AG09319 (cell line): Measurements from ENCODE around the gene TDRD12.
"Not testable (repeated sequence)": the region's sequence is repeated elsewhere in the genome, so short reads cannot be mapped to it uniquely, and the experiment has no call there.

Source experiments
- DNase-seq: peaks from one replicate; pipeline ENCODE4 v3.0.0-alpha.2; 2010; ENCODE audit warnings: low read depth; ENCODE audit errors: extremely low read depth
- TF ChIP-seq, protein P1 (sequence below): IDR thresholded peaks from 2 replicates; pipeline ENCODE4 v1.5.1; 2011; ENCODE audit warnings: low read depth, mild to moderate bottlenecking, inconsistent platforms, low read length, moderate library complexity

TDRD12 gene

DNA sequence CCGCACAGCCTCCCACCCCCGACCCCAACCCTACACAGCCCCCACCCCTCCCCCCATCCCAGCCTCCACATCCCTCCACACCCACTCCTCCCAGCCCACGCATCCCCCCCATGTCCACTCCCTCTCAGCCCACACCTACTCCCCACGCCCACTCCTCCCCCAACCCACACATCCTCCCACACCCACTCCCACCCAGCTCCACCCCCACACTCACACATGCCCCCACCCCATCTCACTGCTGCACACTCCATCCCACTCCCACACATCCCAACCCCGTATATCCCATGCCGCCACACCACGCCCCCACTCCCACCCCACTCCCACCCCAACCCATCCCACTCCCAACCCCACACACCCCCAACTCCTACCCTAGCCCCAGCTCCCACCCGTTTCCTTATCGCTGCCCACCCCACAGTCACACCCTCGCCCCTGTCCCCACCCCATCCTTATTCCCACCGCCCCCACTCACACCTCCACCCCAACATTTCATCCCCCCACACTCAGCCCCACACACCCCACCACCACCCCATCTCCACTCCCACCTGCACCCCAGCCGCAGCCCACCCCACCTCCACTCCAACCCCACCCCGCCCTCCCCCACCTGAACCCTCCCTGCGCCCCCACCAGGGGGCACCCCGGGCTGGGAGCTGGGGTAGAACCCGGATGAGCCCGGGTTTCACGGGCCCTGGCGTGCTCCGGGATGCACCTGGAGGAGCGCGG is 809 bp downstream of the TDRD12 start:
- TF ChIP-seq, protein P1, sequence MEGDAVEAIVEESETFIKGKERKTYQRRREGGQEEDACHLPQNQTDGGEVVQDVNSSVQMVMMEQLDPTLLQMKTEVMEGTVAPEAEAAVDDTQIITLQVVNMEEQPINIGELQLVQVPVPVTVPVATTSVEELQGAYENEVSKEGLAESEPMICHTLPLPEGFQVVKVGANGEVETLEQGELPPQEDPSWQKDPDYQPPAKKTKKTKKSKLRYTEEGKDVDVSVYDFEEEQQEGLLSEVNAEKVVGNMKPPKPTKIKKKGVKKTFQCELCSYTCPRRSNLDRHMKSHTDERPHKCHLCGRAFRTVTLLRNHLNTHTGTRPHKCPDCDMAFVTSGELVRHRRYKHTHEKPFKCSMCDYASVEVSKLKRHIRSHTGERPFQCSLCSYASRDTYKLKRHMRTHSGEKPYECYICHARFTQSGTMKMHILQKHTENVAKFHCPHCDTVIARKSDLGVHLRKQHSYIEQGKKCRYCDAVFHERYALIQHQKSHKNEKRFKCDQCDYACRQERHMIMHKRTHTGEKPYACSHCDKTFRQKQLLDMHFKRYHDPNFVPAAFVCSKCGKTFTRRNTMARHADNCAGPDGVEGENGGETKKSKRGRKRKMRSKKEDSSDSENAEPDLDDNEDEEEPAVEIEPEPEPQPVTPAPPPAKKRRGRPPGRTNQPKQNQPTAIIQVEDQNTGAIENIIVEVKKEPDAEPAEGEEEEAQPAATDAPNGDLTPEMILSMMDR: no peak
- no peak for DNase-seq

DNA sequence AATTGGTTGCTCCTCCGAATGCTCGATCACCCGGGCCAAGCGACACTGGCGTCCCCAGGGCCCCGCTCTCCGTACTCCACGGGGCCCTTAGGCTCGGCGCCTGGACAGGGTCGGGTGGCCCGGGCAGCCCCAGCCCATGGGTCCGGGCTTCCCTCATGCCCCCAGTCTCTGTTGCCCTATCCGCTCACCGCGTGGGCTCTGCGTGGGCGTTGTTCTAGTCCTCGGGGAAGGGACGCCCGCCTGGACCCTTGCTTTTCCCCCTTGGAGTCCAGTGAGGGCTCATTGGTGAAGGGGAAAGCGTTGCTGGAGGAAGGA is 1.3 kb downstream of the TDRD12 start:
- DNase-seq: no peak
- TF ChIP-seq, protein P1: no peak

DNA sequence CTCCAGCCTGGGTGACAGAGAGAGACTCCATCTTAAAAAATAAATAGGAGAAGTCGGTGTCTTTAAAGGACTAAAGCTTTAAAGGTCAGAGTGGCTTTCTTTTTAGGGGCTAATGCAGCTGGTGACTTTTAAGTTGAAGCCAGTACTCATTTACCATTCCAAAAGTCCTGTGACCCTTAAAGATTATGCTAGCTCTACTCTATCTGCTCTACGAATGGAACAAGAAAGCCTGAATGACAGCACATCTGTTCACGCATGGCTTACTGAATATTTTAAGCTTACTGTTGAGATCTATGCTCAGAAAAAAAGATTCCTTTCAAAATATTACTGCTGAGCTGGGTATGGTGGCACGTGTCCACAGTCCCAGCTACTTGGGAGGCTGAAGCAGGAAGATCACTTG is 16.4 kb downstream of the TDRD12 start:
- DNase-seq: no peak
- TF ChIP-seq, protein P1: no peak

DNA sequence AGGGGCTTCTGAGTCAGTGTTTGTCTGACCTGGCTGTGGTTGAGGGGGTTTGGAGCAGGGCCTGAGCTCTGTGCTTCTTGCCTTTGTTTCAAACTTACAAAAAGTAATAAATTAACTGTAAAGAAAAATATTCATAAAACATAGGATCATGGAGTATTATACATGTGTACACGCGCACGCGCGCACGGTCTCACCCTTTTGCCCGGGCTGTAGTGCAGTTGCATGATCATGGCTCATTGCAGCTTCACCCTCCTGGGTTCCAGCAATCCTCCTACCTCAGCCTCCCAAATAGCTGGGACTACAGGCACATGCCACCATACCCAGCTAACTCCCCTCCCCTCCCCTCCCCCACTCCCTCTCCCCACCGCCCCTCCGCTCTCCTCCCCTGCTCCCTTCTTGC is 23.5 kb downstream of the TDRD12 start:
- TF ChIP-seq, protein P1: no peak
- DNase-seq: no peak

DNA sequence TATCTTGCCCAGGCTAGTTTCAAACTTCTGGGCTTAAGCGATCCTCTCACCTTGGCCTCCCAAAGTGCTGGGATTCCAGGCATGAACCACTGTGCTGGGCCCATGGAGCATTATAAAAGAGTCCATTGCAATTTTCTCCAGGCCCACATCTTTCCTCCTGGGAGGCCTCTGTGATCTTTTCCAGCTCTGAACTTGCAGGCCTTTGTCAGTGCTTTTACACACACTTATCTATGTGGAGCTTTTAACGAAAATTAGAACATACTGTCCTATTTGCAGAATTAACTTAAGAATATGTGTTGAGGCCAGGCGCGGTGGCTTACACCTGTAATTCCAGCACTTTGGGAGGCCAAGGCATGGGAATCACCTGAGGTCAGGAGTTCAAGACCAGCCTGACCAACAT is 23.9 kb downstream of the TDRD12 start:
- TF ChIP-seq, protein P1: no peak

DNA sequence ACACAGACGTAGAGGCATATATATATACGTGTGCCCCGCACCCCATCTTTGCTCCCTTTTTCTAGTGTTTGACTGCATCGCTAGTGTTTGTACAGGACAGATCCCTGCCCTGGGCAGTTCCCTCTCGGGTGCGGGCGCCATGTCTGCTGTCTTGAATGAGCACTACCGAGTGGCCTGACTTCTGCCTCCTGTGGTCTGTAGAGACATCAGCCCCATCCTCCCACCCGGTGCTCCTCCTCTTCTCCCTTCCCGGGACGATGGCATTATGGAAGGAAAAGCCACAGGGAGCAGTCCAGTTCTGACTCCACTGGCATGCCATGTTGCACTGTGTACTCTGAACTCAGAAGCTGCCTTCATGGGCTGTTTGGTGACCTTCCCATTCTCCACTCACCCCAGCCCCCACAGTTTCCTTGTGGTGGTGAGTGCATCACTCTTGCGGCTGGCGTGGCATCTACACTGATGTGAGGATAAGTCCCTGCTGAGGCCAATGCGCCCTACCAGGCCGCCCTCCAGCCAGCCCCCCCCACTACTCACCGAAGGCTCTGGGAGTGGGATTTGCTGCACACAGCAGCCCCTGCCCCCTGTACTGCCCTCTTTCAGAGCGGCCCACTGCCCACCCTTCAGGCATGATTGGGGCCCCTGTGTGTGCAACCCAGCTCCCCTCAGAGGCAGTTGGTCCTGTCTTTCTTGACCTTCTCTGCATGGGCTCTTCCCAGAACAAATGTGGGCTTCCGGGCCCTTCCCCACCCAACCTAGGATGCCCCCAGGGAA is 25.2 kb downstream of the TDRD12 start:
- TF ChIP-seq, protein P1: no peak
- no peak for DNase-seq

More for the DNA sequence above, 23.9 kb downstream of the TDRD12 start:
- no peak for DNase-seq

DNA sequence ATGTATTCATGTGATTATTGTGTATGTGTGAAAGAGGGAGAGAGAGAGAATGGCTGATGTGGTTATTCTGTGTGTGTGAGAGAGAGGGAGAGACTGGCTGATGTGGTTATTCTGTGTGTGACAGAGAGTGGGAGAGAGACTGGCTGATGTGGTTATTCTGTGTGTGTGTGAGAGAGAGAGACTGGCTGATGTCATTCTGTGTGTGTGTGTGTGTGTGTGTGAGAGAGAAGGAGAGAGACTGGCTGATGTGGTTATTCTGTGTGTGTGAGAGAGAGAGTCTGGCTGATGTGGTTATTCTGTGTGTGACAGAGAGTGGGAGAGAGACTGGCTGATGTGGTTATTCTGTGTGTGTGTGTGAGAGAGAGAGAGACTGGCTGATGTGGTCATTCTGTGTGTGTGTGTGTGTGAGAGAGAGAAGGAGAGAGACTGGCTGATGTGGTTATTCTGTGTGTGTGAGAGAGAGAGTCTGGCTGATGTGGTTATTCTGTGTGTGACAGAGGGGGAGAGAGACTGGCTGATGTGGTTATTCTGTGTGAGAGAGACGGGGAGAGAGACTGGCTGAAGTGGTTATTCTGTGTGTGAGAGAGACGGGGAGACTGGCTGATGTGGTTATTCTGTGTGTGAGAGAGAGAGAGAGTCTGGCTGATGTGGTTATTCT is 26.2 kb downstream of the TDRD12 start:
- not testable (repeated sequence) for DNase-seq

DNA sequence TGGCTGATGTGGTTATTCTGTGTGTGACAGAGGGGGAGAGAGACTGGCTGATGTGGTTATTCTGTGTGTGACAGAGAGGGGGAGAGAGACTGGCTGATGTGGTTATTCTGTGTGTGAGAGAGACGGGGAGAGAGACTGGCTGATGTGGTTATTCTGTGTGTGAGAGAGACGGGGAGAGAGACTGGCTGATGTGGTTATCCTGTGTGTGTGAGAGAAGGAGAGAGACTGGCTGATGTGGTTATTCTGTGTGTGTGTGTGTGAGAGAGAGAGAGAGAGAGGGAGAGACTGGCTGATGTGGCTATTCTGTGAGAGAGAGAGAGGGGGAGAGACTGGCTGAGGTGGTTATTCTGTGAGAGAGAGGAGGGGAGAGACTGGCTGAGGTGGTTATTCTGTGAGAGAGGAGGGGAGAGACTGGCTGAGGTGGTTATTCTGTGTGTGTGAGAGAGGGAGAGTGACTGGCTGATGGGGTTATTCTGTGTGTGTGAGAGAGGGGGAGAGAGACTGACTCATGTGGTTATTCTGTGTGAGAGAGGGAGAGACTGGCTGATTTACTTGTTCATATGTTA is 27.1 kb downstream of the TDRD12 start:
- DNase-seq: not testable (repeated sequence)
